Muscle of back (tissue), 11 donors: ENCODE results near the gene FAM124A. TPM values are rescaled to one million over a fixed set of nuclear protein-coding genes. Genes with fewer than 3 reads are reported as not detected.

Experiments used
- DNase-seq, 3 donors: peaks; one replicate each; pipeline versions ENCODE4 v3.0.0 to v3.0.0-alpha.2; 2013
- polyA plus RNA-seq, 10 donors: library from polyadenylated mRNA; unstranded; fragments of 120-200 nt; gene quantifications; one replicate each; pipeline ENCODE4 v1.2.1, GENCODE V29; 2013; ENCODE audit not compliant: insufficient read length in 10 of 10

Gene FAM124A
- polyA plus RNA-seq, 10 donors: 1.3 to 3.3 (median 1.7) TPM

GRCh38 chr13:51303063-51303552, 80.9 kb downstream of the FAM124A start:
- no peak for DNase-seq

- DNase-seq: no peak
Observed at GRCh38 chr13:51303882-51304281, 81.7 kb downstream of the FAM124A start.

DNA sequence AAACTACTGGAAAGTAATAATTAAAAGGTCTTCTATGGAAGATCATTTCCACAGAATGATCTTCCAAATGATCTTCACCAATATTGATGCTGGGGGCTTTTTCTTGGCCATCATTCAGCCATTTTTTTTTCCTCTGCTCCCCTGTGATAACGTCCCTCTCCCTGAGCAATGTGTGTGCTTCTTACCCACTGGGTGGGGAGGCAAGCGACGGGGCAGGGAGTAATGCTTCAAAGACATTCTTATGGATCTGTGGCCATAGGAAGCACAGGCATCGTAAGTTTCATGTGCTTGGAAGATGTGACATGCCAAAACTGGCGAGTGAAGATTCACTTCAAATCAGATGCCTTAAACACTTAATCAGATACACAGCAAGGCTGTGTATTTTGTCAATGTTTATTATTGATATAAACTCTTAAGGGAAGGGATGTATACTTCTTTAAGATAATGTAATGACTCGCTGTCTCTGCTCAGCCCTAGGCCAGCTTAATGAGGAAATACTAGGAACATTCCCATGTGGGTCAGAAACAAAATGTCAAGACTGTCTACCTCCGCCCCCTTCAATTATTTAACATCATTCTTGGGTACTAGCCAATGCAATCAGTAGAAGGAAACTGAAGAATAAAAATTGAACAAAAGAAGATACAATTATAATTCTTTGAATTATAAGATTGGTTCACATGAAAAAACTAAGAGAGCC, 83.2 kb downstream of the FAM124A start:
- no peak for DNase-seq

GRCh38 chr13:51308781-51309180, 86.6 kb downstream of the FAM124A start:
- DNase-seq: no peak

DNA sequence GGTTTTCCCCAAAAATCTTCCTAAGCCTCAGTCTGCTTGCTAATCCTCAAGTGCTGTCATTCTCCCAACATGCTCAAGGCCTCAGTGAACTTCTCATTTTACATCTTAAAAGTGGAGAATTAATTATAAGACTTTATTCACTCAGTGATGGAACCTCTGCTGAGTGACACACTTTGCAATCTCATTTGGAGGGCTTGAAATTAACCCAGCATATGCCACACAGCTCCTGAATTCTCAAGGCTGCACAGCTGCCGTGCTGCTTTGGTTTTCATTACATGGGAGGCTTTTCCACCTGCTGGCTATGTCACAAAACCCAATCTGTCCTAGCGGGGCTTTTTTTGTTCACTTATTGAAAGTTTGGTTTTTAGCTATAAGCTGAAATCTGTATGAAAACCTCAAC, 89.0 kb downstream of the FAM124A start:
- DNase-seq: no peak

DNA sequence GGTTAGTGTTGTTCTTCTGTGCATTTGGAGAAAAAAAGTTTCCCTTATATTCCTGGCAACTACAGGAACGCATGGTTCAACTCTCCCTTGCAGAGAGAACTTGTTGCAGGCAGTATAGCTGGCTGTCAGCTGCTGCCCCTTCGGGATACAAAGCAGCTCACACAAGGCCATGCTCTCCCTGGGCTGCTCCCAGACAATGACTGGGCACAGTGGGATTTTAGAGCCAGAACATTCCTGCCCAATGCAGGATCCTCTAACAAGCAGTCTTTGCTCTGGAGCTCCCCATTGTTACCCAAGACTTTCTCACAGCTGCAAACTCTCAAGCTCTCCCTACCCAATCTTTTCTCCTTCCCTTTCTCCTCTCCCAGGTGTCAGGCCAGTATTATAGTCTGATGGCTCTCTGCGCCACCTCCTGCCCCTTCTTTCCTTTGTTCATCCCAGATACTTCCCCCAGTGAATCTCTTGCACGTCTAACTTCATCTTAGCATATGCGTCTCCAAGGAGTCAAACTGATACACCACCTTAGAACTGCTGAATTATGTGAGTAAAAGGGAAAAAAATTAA, 89.8 kb downstream of the FAM124A start:
- DNase-seq: no peak

DNA sequence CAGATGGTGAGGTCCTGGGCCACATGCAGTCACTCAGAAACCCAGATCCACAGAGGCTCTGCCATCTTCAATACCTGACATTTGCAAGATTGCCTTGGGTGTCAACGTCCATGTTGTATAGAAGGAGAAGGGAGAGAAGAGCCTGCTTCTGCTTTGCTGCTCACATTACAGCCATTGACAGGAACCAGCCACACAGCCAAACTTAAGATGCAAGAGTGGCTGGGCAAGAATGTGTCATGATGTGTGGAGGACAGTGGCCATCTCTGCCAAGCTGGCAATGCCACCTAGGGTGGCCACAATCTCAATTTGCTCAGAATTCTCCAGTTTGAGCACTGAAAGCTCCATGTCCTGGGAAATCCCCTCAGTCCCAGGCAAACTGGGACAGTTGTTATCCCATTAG, 91.4 kb downstream of the FAM124A start:
- no peak for DNase-seq

DNA sequence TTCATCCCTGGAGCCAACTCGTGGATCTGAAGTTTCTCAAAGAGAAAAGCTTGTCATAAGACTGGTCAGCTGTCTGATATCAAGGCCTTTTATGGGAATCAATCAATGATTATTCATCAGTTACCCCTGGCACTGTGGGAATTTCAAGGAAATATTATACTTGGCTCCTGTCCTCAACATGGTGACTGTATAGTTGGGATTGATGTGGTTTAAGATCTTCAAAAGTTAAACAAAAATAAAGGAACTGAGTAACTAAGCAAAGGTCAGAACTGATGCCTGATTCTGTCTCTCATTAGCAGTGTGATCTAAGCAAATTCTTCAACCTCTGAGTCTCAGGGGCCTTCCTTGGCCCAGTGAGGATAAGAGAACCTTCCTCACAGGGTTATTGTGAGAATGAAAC, 95.1 kb downstream of the FAM124A start:
- peak in 1 of 3 donors; percentile 15 for DNase-seq

- no peak for DNase-seq
Observed at GRCh38 chr13:51318015-51318414, 95.8 kb downstream of the FAM124A start.

DNA sequence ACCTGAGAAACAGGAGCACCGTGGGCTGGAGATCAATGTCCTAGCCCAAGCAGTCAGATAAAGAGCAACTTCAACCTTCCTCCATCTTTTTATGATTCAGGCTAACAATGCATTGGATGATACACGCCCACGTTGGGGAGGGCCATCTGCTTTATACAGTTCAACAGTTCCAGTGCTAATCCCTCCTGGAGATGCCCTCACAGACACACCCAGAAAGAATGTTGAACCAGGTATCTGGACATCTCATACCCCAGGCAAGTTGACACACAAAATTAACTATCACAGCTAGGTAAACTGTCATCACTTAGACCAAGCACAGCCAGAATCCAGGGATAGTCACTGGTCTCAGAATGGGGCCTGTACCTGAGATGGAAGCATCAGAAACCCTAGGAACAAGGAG, 96.7 kb downstream of the FAM124A start:
- no peak for DNase-seq

DNA sequence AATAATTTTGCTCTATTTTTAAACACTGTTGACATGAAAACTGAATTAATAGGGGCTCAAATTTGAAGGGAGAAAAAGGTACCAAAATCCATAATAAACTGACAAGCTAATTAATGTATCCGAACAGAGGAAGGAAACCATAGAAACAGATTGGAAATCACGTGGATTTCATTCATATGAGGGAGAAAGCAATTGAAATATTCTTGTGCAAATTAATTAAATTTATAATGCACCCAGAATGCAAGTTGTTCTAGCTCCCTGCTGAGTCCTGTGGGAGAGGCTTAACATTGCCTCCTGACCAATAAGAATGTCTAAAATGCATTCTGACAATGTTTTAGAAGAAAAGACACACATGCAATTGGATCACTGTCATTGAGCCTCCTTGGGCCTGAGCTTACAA, 99.6 kb downstream of the FAM124A start:
- no peak for DNase-seq

DNA sequence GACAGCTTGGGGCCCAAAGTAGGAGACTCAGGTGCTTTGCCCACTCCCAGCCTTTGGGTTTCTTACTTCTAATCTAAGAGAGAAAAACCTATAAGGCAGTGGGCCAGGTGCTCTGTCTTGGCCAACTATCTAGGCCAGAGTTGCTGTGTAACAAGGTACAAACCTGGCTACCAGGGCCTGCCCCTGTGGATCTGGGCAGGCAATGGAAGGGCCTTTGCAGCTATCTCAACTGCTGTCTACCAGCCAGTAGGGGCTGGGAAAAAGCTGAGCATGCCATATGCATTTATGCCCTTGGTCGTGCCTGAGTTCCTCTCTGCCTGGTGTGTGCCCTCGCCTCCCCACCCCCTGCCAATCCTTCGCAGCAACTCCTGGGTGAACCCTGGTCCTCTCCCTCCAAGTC, 100.6 kb downstream of the FAM124A start:
- DNase-seq: no peak

DNA sequence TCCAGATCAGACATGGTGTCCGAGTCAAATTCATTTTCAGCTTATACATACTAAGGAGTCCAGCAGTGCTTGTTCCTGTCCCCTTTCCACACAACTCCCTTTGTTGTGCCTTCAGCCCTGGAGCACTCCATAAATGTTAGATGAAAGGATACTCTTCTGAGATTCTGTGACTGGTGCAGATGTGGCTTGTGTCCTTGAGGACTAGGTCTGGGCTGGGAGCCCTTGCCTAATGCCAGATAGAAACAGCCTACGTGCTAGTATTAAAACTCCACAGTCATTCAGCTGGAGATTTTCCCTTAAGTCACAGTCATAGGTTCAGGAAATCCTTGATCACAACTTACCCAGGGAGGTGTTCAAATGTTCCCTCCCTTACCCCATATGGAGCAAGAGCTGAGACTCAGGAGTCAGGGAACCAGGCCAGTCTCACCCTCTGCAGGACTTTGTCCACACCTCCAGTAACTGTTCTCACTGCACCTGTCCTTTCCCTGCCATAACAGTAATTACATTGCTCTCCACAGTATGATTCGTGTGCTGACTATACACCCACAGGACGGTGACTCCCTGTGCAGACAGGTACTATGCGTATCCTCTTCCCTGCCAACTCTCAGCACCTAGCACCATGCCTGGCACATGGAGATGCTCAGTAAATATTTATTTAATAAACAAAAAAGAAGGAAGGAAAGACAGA, 101.8 kb downstream of the FAM124A start:
- DNase-seq: no peak

GRCh38 chr13:51324714-51325420, 102.7 kb downstream of the FAM124A start:
- DNase-seq: no peak

DNA sequence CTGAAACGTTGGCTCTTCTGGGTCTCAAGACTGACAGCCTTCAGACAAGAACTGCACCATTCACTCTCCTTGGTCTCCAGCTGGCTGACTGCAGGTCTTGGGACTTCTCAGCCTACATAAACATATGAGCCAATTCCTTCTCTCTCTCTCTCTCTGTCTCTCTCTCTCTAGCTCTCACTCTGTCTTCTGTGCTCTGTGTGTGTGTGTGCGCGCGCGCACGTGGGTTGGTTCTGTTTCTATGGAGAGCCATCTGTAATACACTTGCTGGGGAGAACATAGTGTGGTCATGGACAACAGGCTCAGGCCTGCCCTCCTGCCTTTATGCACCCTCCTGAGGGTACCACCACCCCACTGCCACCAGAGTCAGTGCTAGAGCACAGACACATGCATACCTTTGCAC, 103.6 kb downstream of the FAM124A start:
- no peak for DNase-seq

DNA sequence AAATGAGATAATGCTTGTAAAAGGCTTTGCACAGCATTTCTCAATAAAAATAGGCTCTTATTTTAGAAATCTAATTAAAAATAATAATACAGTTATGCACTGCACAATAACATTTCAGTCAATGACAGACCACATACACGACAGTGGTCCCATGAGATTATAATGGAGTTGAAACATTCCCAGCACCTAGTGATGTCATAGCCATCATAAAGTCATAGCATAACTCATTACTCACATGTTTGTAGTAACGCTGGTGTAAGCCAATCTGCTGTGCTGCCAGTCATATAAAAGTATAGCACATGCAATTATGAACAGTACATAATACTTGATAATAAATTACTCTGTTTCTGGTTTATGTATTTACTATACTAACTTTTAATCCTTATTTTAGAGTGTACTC, 104.6 kb downstream of the FAM124A start:
- DNase-seq: no peak

DNA sequence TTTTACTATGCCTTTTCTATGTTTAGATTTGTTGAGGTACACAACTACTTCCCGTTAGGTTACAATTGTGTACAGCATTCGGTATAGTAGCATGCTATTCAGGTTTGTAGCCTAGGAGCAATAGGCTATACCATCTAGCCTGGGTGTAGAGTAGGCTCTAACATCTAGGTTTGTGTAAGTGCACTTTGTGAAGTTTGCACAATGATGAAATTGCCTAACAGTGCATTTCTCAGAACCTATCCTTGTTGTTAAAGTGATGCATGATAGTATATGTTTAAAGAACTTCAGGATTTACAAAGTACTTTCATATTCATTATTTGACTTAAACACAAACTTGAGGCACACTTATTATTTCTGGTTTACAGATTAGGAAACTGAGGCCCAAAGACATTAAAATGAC, 105.8 kb downstream of the FAM124A start:
- no peak for DNase-seq

- no peak for DNase-seq
Observed at GRCh38 chr13:51328488-51328887, 106.3 kb downstream of the FAM124A start.

DNA sequence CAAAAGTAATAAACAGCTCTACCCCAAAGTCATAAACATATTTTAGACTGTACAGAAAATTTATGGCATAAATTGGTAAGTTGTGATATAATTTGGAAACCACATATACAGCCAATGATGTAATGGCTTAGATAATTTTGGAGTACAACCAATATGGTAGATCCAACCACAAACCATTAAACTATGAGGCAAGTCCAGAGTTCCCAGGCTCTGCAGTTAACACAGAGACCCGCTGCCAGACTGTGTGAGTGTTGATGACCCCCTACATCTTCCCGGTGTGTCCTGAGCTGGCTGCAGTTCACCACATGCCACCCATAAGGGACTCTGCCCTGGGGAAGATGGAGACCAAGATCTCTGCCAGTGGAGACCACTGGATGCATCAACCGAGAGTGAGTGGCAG, 107.4 kb downstream of the FAM124A start:
- no peak for DNase-seq

- no peak for DNase-seq
Observed at GRCh38 chr13:51330791-51331190, 108.6 kb downstream of the FAM124A start.

DNA sequence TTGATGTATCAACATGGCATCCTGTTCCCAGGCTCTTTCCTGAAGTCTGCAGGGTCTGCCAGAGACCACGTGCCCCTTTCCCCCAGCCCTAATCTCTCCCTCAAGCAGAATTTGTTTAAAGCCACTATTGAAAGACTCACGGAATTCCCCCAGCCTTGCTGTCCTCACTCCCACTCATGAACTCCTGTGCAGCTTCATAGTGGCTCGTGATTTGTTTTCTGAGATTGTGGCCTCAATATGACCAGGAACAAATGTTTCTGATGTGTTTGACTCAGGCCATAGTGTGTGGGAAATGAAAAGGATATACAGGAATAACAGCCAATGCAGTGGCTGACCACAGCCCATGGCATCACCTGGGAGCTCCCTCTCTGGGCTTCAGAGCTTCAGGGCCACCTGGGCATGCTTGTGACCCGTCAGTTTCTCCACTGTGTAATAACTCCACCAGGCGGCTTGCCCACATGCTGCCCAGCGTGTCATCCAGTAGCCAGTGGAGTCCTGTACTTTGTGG, 109.2 kb downstream of the FAM124A start:
- no peak for DNase-seq
